Measurements from ENCODE around the gene C17orf114.

The C17orf114 gene

DNA sequence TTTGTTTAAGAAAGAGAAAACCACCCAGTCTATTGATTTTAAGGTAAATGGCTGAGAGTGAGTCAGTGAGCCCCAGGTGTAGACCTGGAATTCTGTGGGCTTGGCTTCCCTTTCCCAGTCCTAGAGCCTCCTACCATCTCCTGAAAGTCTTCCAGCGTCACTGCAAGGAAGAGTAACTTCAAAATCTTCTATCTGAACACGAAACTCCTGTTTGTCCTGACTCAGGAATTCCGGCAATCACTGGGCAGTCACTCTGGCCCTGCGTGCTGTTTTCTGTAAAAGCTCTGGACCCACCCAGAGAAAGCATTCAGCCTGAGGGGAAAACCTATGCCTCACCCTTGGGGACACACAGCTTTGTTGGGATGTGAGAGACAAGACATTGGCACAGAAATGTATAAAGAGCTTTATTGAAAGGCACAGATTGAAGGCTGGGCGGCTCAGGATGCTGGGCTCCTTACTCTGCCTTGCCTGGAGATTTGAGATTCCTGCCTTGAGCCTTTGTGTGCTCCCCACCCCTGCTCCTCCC lies 46.9 kb upstream of the C17orf114 start:
- 86% methylated on average over 5 of the region's 5 CpGs for WGBS
- TF ChIP-seq SP1 (IDR thresholded peaks at IDR 0.05) (no peak), JUND (IDR thresholded peaks at IDR 0.05) (no peak), TAF1 (conservative IDR thresholded peaks at IDR 0.05) (no peak)
- TF ChIP-seq, protein P1, sequence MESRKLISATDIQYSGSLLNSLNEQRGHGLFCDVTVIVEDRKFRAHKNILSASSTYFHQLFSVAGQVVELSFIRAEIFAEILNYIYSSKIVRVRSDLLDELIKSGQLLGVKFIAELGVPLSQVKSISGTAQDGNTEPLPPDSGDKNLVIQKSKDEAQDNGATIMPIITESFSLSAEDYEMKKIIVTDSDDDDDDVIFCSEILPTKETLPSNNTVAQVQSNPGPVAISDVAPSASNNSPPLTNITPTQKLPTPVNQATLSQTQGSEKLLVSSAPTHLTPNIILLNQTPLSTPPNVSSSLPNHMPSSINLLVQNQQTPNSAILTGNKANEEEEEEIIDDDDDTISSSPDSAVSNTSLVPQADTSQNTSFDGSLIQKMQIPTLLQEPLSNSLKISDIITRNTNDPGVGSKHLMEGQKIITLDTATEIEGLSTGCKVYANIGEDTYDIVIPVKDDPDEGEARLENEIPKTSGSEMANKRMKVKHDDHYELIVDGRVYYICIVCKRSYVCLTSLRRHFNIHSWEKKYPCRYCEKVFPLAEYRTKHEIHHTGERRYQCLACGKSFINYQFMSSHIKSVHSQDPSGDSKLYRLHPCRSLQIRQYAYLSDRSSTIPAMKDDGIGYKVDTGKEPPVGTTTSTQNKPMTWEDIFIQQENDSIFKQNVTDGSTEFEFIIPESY (IDR thresholded peaks at IDR 0.05), result no peak
- Histone ChIP-seq H3K36me3 (ENCODE audit: control insufficient read depth in 4 of 4, insufficient read depth in 3 of 4, low read depth in 1 of 4, low read length in 3 of 4) (no peaks in the 10 kb centered on the region), H3K4me3 (ENCODE audit: low read depth in 1 of 3, low read length in 3 of 3) (no peak overlapping the region), H3K27ac (ENCODE audit: low read depth in 1 of 2, low read length in 2 of 2) (no peak overlapping the region), H3K4me1 (ENCODE audit: control insufficient read depth in 4 of 4, insufficient read depth in 4 of 4, low read length in 3 of 4) (peaks cover 0 to 1% (median 0%) of the 10 kb centered on the region in 4 donors), H3K9ac (ENCODE audit: low read depth in 1 of 2, low read length in 2 of 2) (no peak overlapping the region), H3K27me3 (ENCODE audit: control insufficient read depth in 4 of 4, insufficient read depth in 4 of 4, low read length in 3 of 4) (no peaks in the 10 kb centered on the region), H3K9me3 (ENCODE audit: control insufficient read depth in 4 of 4, low read length in 3 of 4) (no peaks in the 10 kb centered on the region)
- DNase-seq (ENCODE audit: low spot score), result no peak

- H3K27ac ChIP-seq (ENCODE audit: low read depth in 1 of 2, low read length in 2 of 2), result no peak overlapping the region
- TF ChIP-seq EGR1 (IDR thresholded peaks at IDR 0.05; ENCODE audit: low read depth in 2 of 2), result no peak
- TF ChIP-seq FOXA1 (IDR thresholded peaks at IDR 0.05), result no peak
- TF ChIP-seq, protein P2, sequence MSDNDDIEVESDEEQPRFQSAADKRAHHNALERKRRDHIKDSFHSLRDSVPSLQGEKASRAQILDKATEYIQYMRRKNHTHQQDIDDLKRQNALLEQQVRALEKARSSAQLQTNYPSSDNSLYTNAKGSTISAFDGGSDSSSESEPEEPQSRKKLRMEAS (IDR thresholded peaks at IDR 0.05), result no peak
- TF ChIP-seq REST (IDR thresholded peaks at IDR 0.05), result no peak
- TF ChIP-seq NR2F2 (IDR thresholded peaks at IDR 0.05), result no peak
- TF ChIP-seq JUND (IDR thresholded peaks at IDR 0.05), result no peak
- TF ChIP-seq RAD21 (IDR thresholded peaks at IDR 0.05), result no peak
- DNase-seq (ENCODE audit: low spot score), result no peak
- no peaks in the 10 kb centered on the region for H3K27me3 ChIP-seq (ENCODE audit: control insufficient read depth in 4 of 4, insufficient read depth in 4 of 4, low read length in 3 of 4)
- H3K4me3 ChIP-seq (ENCODE audit: low read depth in 1 of 3, low read length in 3 of 3), result no peak overlapping the region
- H3K9ac ChIP-seq (ENCODE audit: low read depth in 1 of 2, low read length in 2 of 2), result no peak overlapping the region
- peaks cover 0 to 1% (median 0%) of the 10 kb centered on the region in 4 donors for H3K4me1 ChIP-seq (ENCODE audit: control insufficient read depth in 4 of 4, insufficient read depth in 4 of 4, low read length in 3 of 4)
- no peaks in the 10 kb centered on the region for H3K9me3 ChIP-seq (ENCODE audit: control insufficient read depth in 4 of 4, low read length in 3 of 4)
- H3K36me3 ChIP-seq (ENCODE audit: control insufficient read depth in 4 of 4, insufficient read depth in 3 of 4, low read depth in 1 of 4, low read length in 3 of 4), result no peaks in the 10 kb centered on the region
- WGBS, result 86% methylated on average over 13 of the region's 13 CpGs
Measured at GRCh38 chr17:4846635-4847390, 44.7 kb upstream of the C17orf114 start.

GRCh38 chr17:4845118-4845517 lies 43.0 kb upstream of the C17orf114 start:
- Histone ChIP-seq H3K27ac (ENCODE audit: low read depth in 1 of 2, low read length in 2 of 2) (no peak overlapping the region), H3K4me1 (ENCODE audit: control insufficient read depth in 4 of 4, insufficient read depth in 4 of 4, low read length in 3 of 4) (peaks cover 0 to 4% (median 0%) of the 10 kb centered on the region in 4 donors), H3K9me3 (ENCODE audit: control insufficient read depth in 4 of 4, low read length in 3 of 4) (no peaks in the 10 kb centered on the region), H3K27me3 (ENCODE audit: control insufficient read depth in 4 of 4, insufficient read depth in 4 of 4, low read length in 3 of 4) (no peaks in the 10 kb centered on the region), H3K36me3 (ENCODE audit: control insufficient read depth in 4 of 4, insufficient read depth in 3 of 4, low read depth in 1 of 4, low read length in 3 of 4) (no peaks in the 10 kb centered on the region), H3K4me3 (ENCODE audit: low read depth in 1 of 3, low read length in 3 of 3) (no peak overlapping the region), H3K9ac (ENCODE audit: low read depth in 1 of 2, low read length in 2 of 2) (no peak overlapping the region)
- no peak for DNase-seq (ENCODE audit: low spot score)
- 87% methylated on average over 5 of the region's 5 CpGs for WGBS
- TF ChIP-seq FOXA1 (IDR thresholded peaks at IDR 0.05), result no peak
